ENCODE data around the gene ROPN1L.

DNA sequence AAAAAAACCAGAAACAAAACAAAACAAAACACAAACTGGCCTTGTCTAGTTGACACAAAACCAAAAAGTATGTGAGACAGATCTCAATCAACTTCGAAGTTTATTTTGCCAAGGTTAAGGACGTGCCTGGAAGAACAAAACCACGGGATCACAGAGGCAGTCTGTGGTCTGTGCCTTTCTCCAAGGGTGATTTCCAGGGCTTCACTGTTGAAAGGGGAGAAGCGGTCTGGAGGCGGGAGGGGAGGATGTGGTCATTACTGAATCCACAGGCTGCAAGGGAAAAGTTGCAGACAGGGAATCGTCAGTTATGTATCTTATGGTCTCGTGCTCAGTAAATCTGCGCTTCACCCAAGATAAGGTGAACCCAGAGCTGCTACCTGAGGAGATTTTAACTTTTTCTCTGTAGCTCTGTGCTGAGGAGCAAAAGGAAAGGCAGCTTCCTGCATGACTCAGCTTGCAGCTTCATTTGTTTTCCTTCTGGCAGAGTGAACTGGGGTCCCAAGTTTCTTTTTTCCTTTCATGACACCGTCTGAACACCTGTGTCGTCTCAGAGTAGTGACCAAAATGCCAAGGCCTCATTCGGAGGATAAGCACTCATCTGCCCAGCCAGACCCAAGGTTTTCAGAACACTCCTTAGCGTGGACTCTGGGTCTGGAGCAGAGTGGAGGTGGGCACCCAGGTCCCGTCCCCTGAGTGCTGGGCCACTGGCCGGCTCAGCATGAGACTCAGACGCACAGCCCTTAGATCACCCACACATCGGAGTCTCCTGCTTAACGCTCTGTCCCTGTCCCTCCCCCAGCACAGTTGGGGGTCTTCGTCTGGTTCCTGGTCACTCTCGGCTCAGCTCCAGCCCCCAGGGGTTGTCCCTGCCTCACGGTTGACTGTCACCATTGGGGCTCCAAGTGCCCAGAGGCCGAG, 25.9 kb downstream of the ROPN1L start:
- TF ChIP-seq POLR2A (IDR thresholded peaks at IDR 0.05), result no peak
- TF ChIP-seq, protein P1, sequence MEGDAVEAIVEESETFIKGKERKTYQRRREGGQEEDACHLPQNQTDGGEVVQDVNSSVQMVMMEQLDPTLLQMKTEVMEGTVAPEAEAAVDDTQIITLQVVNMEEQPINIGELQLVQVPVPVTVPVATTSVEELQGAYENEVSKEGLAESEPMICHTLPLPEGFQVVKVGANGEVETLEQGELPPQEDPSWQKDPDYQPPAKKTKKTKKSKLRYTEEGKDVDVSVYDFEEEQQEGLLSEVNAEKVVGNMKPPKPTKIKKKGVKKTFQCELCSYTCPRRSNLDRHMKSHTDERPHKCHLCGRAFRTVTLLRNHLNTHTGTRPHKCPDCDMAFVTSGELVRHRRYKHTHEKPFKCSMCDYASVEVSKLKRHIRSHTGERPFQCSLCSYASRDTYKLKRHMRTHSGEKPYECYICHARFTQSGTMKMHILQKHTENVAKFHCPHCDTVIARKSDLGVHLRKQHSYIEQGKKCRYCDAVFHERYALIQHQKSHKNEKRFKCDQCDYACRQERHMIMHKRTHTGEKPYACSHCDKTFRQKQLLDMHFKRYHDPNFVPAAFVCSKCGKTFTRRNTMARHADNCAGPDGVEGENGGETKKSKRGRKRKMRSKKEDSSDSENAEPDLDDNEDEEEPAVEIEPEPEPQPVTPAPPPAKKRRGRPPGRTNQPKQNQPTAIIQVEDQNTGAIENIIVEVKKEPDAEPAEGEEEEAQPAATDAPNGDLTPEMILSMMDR (IDR thresholded peaks at IDR 0.05), result no peak
